Gastroesophageal sphincter (tissue), 4 donors: ENCODE measurements around the gene SEMA4G. TPM values are rescaled to one million over a fixed set of nuclear protein-coding genes. Genes with fewer than 3 reads are reported as not detected.

Source experiments
- ATAC-seq: fragments of 150-250 bp; one replicate; pipeline ENCODE4 v1.9.1; 2016; ENCODE audit warnings: mild to moderate bottlenecking, moderate library complexity
- H3K27ac ChIP-seq, 4 donors: fragments of 200-600 bp; sonication (generic) in 3 of 4; 1 replicate in 3 of 4; 2 replicates in 1 of 4; pipeline ENCODE4 v1.5.1; 2016 to 2019
- H3K27me3 ChIP-seq: fragments of 200-600 bp; sonication (generic); one replicate; pipeline ENCODE4 v1.5.1; 2019
- H3K36me3 ChIP-seq, 2 donors: fragments of 200-600 bp; sonication (generic); one replicate each; pipeline ENCODE4 v1.5.1; 2019; ENCODE audit warnings: control low read depth in 1 of 2
- H3K4me1 ChIP-seq, 3 donors: fragments of 200-600 bp; sonication (generic); 1 replicate in 2 of 3; 2 replicates in 1 of 3; pipeline ENCODE4 v1.5.1; 2016 to 2019; ENCODE audit warnings: control low read depth in 2 of 3
- H3K4me3 ChIP-seq, 2 donors: fragments of 200-600 bp; sonication (generic); one replicate each; pipeline ENCODE4 v1.5.1; 2019; ENCODE audit warnings: mild to moderate bottlenecking in 1 of 2, moderate library complexity in 1 of 2
- H3K9me3 ChIP-seq, 3 donors: fragments of 200-600 bp; sonication (generic); one replicate each; pipeline ENCODE4 v1.5.1; 2017 to 2019; ENCODE audit warnings: control low read depth in 2 of 3
- EP300 ChIP-seq: sonication (generic); formaldehyde crosslinking; IDR thresholded peaks from one replicate; pipeline ENCODE4 v1.6.1; 2017; ENCODE audit warnings: antibody characterized with exemption, mild to moderate bottlenecking
- POLR2A ChIP-seq, 2 donors: fragments of 450-650 bp; IDR thresholded peaks; one replicate each; pipeline ENCODE4 v1.6.1; 2017; ENCODE audit warnings: antibody characterized with exemption in 2 of 2, mild to moderate bottlenecking in 2 of 2, moderate library complexity in 1 of 2
- POLR2AphosphoS5 ChIP-seq: sonication (generic); formaldehyde crosslinking; IDR thresholded peaks from one replicate; pipeline ENCODE4 v1.6.1; 2017; ENCODE audit warnings: antibody characterized with exemption
- WGBS, 2 donors: methylation state at CpG; one replicate each; pipeline ENCODE4 v1.1.5; 2018; ENCODE audit warnings: low coverage in 1 of 2; 5-methylcytosine and 5-hydroxymethylcytosine counted together
- total RNA-seq, 4 donors: library from RNA; depleted of rRNA; stranded (reverse); fragments of >200 nt; gene quantifications; one replicate each; pipeline ENCODE4 v1.1.0, GENCODE V29; 2016
- TF ChIP-seq, protein P1 (sequence below), 4 experiments: fragments of 200-600 bp in 2 of 4; fragments of 450-650 bp in 2 of 4; sonication (generic) in 1 of 4; IDR thresholded peaks; one replicate each; pipeline ENCODE4 v1.5.1; 2017 to 2019; ENCODE audit warnings: antibody characterized with exemption in 4 of 4, mild to moderate bottlenecking in 2 of 4, moderate library complexity in 2 of 4

The SEMA4G gene
- total RNA-seq, 4 donors from 2014 or later, result 1.9 to 2.7 (median 2.1) TPM

DNA sequence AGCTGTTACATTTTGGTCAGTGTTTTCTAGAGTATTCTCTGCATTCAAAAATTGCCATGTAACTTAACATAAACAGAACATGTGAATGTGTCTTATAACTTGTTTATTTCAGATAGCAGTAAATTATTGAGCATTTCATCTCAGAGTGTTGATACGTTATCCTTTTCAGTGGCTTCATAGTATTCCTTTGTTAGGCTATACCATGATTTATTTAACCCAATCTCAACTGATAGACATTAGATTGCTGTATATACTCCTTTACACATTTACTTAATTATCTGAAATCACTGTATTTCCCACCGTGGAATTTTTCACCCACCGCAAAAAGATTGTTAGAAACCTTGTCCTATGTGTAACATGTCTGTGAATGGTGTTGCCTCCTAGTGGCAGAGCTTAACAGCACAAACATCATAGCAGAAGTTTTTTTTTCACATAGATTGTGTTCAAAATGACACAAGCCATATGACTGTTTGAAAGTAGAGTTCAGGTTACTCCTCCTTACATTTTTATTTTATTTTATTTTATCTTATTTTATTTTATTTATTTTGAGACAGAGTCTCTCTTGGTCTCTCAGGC, 35.1 kb upstream of the SEMA4G start:
- TF ChIP-seq EP300, result no peak
- TF ChIP-seq, protein P1, sequence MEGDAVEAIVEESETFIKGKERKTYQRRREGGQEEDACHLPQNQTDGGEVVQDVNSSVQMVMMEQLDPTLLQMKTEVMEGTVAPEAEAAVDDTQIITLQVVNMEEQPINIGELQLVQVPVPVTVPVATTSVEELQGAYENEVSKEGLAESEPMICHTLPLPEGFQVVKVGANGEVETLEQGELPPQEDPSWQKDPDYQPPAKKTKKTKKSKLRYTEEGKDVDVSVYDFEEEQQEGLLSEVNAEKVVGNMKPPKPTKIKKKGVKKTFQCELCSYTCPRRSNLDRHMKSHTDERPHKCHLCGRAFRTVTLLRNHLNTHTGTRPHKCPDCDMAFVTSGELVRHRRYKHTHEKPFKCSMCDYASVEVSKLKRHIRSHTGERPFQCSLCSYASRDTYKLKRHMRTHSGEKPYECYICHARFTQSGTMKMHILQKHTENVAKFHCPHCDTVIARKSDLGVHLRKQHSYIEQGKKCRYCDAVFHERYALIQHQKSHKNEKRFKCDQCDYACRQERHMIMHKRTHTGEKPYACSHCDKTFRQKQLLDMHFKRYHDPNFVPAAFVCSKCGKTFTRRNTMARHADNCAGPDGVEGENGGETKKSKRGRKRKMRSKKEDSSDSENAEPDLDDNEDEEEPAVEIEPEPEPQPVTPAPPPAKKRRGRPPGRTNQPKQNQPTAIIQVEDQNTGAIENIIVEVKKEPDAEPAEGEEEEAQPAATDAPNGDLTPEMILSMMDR (IDR thresholded peaks at IDR 0.05), result peak in 2 of 4 experiments; percentile 21 to 30
- no peak for ATAC-seq
- WGBS, 2 donors, result 83 to 100% methylated on average over 3 of the region's 3 CpGs
- Histone ChIP-seq H3K4me1 (no peaks in the 10 kb centered on the region), H3K36me3 (peaks cover 12 to 100% of the 10 kb centered on the region in 2 donors), H3K4me3 (no peak overlapping the region), H3K27ac (no peak overlapping the region), H3K27me3 (no peaks in the 10 kb centered on the region), H3K9me3 (no peaks in the 10 kb centered on the region)

- Histone ChIP-seq H3K27me3 (no peaks in the 10 kb centered on the region), H3K27ac (no peak overlapping the region), H3K9me3 (no peaks in the 10 kb centered on the region), H3K4me1 (no peaks in the 10 kb centered on the region), H3K4me3 (no peak overlapping the region), H3K36me3 (peaks cover 5 to 99% of the 10 kb centered on the region in 2 donors)
- TF ChIP-seq POLR2AphosphoS5 (no peak), EP300 (no peak), POLR2A (IDR thresholded peaks at IDR 0.05) (no peak)
- TF ChIP-seq, protein P1 (IDR thresholded peaks at IDR 0.05), result no peak
- ATAC-seq, result no peak
These were observed 29.4 kb upstream of the SEMA4G start for GRCh38 chr10:100939763-100940344.

DNA sequence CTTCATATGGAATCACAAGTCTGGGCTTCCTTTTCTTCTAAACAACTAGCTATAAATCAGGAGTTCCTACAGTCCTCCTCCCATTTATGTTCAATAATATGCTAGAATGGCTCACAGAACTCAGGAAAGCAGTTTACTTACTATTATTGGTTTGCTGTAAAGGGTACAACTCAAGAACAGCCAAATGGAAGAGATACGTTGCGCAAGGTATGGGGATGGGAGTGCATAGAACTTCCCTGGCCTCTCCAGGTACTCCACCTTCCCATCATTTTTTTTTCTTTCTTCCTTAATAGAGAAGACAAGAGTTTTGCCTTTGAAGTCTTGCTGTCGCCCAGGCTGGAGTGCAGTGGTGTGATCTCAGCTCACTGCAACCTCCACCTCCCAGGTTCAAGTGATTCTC, 27.1 kb upstream of the SEMA4G start:
- no peak overlapping the region for H3K4me3 ChIP-seq
- peaks cover 9 to 99% of the 10 kb centered on the region in 2 donors for H3K36me3 ChIP-seq
- H3K4me1 ChIP-seq, result no peaks in the 10 kb centered on the region
- WGBS, 2 donors, result 71 to 94% methylated on average over 2 to 3 of the region's 3 CpGs
- no peak for TF ChIP-seq EP300
- TF ChIP-seq, protein P1 (IDR thresholded peaks at IDR 0.05), result no peak
- TF ChIP-seq POLR2A (IDR thresholded peaks at IDR 0.05), result no peak
- no peak for TF ChIP-seq POLR2AphosphoS5
- no peak overlapping the region for H3K27ac ChIP-seq
- no peaks in the 10 kb centered on the region for H3K9me3 ChIP-seq
- H3K27me3 ChIP-seq, result no peaks in the 10 kb centered on the region
- no peak for ATAC-seq

DNA sequence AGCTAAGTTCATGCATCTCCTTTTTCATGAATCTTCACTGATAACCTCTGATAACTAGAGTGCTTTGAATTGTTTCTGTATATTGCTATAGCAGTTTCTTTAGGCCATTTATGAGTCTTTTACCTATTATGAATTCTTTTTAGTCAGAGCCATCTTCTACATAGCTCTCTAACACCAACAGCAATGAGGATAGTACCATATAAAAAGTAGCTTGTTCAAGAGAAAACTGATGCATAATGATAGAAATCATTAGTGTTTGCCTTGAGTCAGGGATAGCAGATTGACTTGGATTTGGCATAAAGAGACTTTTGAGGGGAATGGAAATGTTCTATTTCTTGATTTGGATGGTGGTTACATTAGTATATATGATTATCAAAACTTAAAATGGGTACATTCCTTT, 25.8 kb upstream of the SEMA4G start:
- Histone ChIP-seq H3K36me3 (peaks cover 9 to 99% of the 10 kb centered on the region in 2 donors), H3K4me3 (no peak overlapping the region), H3K27ac (no peak overlapping the region), H3K9me3 (no peaks in the 10 kb centered on the region), H3K27me3 (no peaks in the 10 kb centered on the region), H3K4me1 (no peaks in the 10 kb centered on the region)
- ATAC-seq, result no peak
- TF ChIP-seq, protein P1 (IDR thresholded peaks at IDR 0.05), result no peak
- no peak for TF ChIP-seq POLR2AphosphoS5
- no peak for TF ChIP-seq POLR2A (IDR thresholded peaks at IDR 0.05)
- no peak for TF ChIP-seq EP300

- peaks cover 13 to 99% of the 10 kb centered on the region in 2 donors for H3K36me3 ChIP-seq
- H3K9me3 ChIP-seq, result no peaks in the 10 kb centered on the region
These were observed 23.6 kb upstream of the SEMA4G start for GRCh38 chr10:100945754-100946153.

More at GRCh38 chr10:100945754-100946153, 23.6 kb upstream of the SEMA4G start:
- Histone ChIP-seq H3K4me3 (no peak overlapping the region), H3K4me1 (no peaks in the 10 kb centered on the region), H3K27me3 (no peaks in the 10 kb centered on the region), H3K27ac (no peak overlapping the region)
- ATAC-seq, result no peak
- TF ChIP-seq, protein P1 (IDR thresholded peaks at IDR 0.05), result no peak
- TF ChIP-seq POLR2AphosphoS5, result no peak
- TF ChIP-seq POLR2A (IDR thresholded peaks at IDR 0.05), result no peak
- no peak for TF ChIP-seq EP300
